GM12878 (cell line): ENCODE measurements around the gene ADAMTS6.

ENCODE experiments used
- ASH2L ChIP-seq: fragments of 300-600, 200-600 bp; sonication (generic); IDR thresholded peaks from 2 replicates; pipeline ENCODE4 v1.6.1; 2017; ENCODE audit warnings: low read depth, mild to moderate bottlenecking, borderline replicate concordance
- BCLAF1 ChIP-seq: fragments of 450-650 bp; IDR thresholded peaks from 2 replicates; pipeline ENCODE4 v1.6.1; 2017; ENCODE audit warnings: antibody characterized with exemption, mild to moderate bottlenecking, moderate library complexity
- CREM ChIP-seq: IDR thresholded peaks from 2 replicates; pipeline ENCODE4 v1.6.1; 2014; ENCODE audit warnings: antibody characterized with exemption, low read depth
- ETV6 ChIP-seq, 2 experiments: fragments of 450-650 bp in 1 of 2; IDR thresholded peaks in 1 of 2; conservative IDR thresholded peaks in 1 of 2; 2 replicates each; pipeline ENCODE4 v1.6.1; 2014; ENCODE audit warnings: antibody characterized with exemption in 1 of 2, borderline replicate concordance in 1 of 2, low read depth in 1 of 2, mild to moderate bottlenecking in 1 of 2, moderate library complexity in 1 of 2
- PKNOX1 ChIP-seq: fragments of 450-650 bp; IDR thresholded peaks from 2 replicates; pipeline ENCODE4 v1.6.1; 2016; ENCODE audit warnings: mild to moderate bottlenecking
- POLR2A ChIP-seq: IDR thresholded peaks from 2 replicates; pipeline ENCODE4 v1.6.1; 2011; ENCODE audit warnings: low read depth, mild to moderate bottlenecking, low read length
- POLR2AphosphoS5 ChIP-seq: IDR thresholded peaks from 2 replicates; pipeline ENCODE4 v1.6.1; 2011; ENCODE audit warnings: mild to moderate bottlenecking, low read length, inconsistent platforms
- RAD21 ChIP-seq: IDR thresholded peaks from 2 replicates; pipeline ENCODE4 v1.6.1; 2011; ENCODE audit warnings: mild to moderate bottlenecking, low read depth, low read length, moderate library complexity; ENCODE audit not compliant: insufficient read depth
- RFX5 ChIP-seq: IDR thresholded peaks from 2 replicates; pipeline ENCODE4 v1.6.1; 2011; ENCODE audit warnings: low read depth, low read length, improper control_type of control experiment
- TCF7 ChIP-seq: IDR thresholded peaks from 2 replicates; pipeline ENCODE4 v1.6.1; 2014; ENCODE audit warnings: antibody characterized with exemption, borderline replicate concordance
- TF ChIP-seq, protein P1 (sequence below), 3 experiments: IDR thresholded peaks in 2 of 3; conservative IDR thresholded peaks in 1 of 3; 2 replicates each; pipeline ENCODE4 v1.5.1; 2011; ENCODE audit warnings: low read depth in 3 of 3, low read length in 3 of 3, mild to moderate bottlenecking in 3 of 3, control low read depth in 2 of 3, moderate library complexity in 2 of 3, inconsistent platforms in 1 of 3, mixed read lengths in 1 of 3; ENCODE audit not compliant: control insufficient read depth in 2 of 3, insufficient read depth in 1 of 3; ENCODE audit errors: extremely low read depth in 1 of 3

DNA sequence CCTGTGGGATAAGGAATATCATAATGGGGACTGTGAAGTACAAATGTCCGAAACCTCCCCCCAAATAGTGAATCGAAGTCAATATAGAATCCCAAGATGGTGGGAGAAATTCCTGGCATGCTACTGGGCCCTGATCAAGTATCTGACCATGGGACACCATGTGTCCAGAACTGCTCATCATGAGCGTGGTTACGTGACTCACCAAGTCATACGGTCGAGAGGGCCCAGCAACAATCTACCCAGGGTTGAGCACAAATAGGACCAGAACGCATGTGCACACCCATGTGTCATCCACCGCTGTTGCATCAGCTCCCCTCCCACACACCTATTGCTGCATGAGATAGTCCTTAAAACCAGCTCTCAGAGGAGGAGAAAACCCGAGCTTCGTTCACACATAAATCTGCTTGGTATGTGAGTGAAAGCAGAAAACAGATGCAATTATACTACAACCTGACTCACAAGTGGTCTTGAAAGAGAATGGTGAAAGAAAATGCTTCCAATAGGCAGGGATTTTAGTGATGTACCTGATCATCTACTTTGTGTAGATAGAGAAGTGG, 359.8 kb downstream of the ADAMTS6 start:
- no peak for TF ChIP-seq ASH2L
- TF ChIP-seq, protein P1, sequence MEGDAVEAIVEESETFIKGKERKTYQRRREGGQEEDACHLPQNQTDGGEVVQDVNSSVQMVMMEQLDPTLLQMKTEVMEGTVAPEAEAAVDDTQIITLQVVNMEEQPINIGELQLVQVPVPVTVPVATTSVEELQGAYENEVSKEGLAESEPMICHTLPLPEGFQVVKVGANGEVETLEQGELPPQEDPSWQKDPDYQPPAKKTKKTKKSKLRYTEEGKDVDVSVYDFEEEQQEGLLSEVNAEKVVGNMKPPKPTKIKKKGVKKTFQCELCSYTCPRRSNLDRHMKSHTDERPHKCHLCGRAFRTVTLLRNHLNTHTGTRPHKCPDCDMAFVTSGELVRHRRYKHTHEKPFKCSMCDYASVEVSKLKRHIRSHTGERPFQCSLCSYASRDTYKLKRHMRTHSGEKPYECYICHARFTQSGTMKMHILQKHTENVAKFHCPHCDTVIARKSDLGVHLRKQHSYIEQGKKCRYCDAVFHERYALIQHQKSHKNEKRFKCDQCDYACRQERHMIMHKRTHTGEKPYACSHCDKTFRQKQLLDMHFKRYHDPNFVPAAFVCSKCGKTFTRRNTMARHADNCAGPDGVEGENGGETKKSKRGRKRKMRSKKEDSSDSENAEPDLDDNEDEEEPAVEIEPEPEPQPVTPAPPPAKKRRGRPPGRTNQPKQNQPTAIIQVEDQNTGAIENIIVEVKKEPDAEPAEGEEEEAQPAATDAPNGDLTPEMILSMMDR (IDR thresholded peaks at IDR 0.05 in 2 of 3, conservative IDR thresholded peaks at IDR 0.05 in 1 of 3; ENCODE audit: control insufficient read depth in 2 of 3, extremely low read depth in 1 of 3, insufficient read depth in 1 of 3, low read depth in 3 of 3, low read length in 3 of 3) = no peak
- no peak for TF ChIP-seq CREM
- no peak for TF ChIP-seq RAD21
- TF ChIP-seq POLR2A = no peak
- TF ChIP-seq TCF7 = no peak
- TF ChIP-seq ETV6 (conservative IDR thresholded peaks at IDR 0.05 in 1 of 2, IDR thresholded peaks at IDR 0.05 in 1 of 2; ENCODE audit: borderline replicate concordance in 1 of 2, low read depth in 1 of 2) = no peak
- TF ChIP-seq BCLAF1 = no peak
- TF ChIP-seq POLR2AphosphoS5 = no peak
- TF ChIP-seq PKNOX1 = no peak
- no peak for TF ChIP-seq RFX5
